COLO668 (cell line): ENCODE results near the gene GPRC5D.

Source experiments
- DNase-seq: peaks from one replicate; lab custom pipeline; 2025; ENCODE audit not compliant: unreplicated experiment; lab: John Stamatoyannopoulos, UW

The GPRC5D gene

DNA sequence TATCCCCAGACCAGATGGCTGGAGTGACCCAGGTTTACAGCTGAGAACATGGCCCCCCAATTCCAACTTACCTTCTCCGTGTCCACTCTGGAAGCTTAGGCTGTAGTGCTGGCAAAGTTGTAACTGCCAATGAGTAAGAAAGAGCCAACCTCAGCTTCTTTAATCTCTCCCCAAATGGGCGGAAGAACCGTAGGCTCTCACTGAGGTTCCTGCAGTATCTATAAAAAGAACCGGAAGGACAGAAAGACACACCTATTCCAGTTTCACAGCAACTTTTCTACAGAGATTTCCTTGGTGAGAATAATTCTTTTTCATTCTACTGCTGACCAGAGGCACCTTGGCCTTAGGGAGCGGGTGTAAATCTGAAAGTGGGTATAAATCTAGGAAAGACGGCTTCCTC, at the start of gene GPRC5D:
GPRC5D (minus strand) TSS at position 135 of the 400 bp plus-strand sequence. CDS start 1,786 bp downstream, outside the sequence.
- no peak for DNase-seq

DNA sequence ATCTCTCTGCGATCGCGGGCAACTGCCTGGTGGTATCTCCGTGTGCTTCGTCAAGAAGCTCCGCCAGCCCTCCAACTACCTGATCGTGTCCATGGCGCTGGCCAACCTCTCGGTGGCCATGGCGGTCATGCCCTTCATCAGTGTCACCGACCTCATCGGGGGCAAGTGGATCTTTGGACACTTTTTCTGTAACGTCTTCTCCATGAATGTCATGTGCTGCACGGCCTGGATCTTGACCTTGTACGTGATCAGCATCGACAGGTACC, 49.7 kb upstream of the GPRC5D start:
- no peak for DNase-seq

DNA sequence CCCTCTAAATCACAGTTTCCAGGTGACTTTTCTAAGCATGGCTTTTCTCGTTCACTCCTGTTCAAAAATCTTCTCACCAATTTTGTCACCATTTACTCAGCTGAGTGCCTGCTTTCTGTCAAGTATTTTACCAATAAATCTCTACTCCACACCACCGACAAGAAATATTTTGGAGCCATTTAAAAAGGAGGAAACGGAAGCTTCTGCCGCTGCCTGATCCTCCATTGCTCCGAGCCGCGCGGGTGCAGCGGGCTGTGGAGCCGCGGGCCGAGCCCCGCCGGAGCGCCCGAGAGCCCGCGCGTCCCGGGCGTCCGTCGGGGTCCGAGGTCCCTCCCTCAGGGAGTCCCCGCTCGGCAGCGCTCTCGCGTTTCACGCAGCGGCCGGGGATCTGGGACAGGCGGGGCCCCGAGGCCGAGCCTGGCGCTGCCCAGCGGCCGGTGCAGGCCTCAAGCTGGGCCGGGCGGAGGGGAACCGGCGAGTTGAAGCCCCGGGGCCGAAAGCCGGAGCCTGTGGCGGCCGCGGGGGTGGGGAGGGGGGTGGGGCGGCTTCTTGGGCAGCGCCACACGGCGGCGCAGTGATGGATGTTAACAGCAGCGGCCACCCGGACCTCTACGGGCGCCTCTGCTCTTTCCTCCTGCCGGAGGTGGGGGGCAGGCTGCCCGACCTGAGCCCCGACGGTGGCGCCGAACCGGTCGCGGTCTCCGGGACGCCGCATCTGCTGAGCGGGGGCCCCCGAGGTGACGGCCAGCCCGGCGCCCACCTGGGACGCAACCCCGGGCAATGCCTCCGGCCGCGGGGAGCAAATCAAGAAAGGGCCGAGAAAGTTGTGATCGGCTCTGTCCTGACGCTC, 49.2 kb upstream of the GPRC5D start:
- DNase-seq = peak; percentile 55

DNA sequence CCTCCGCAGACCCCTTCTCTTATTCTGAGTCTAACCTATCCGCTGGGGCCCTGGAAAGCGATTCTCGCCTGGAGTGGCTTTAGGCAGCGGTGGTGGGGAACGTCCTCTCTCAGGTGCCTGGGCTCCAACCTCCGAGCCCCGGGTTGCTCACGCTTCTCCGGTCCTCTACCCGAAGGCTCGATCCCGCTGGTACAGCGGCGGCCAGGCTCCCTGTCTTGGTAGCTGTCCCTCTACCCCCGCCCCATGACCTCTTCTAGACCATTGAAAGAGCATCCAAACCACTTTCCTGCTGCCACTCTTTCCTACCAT, 48.6 kb upstream of the GPRC5D start:
- DNase-seq = peak; percentile 54

DNA sequence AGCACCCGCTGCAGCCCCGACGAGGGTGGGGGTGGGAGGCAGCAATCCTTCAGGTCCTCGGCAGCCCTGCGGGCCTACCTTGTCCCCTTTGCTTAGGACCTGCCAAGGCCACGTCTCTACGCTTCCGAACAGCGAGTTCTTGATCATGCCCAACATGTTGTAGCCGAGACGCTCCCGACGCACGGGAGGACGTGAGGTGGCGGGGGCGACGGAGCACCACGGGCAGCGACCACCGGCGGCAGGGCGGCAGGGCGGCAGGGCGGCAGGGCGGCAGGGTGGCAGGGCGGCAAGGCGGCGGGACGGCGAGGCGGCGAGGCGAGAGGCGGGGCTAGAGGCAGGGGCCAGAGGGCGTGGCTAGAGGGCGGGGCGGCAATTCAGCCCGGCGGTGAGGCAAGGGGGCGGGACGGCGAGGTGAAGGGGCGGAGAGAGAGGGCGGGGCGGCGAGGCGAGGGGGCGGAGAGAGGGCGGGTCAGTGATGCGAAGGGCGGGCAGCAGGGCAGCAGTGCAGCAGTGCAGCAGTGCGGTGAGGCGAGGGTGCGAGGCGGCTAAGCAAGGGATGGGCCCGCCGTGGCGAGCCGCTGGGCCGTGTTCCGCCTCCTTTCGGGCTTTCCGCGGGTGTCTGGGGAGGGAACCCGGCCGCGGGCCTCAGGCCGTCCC, 48.1 kb upstream of the GPRC5D start, which contains the start of gene HEBP1:
HEBP1 (minus strand) TSS at position 307 of the 657 bp plus-strand sequence; CDS start at position 156, 151 bp downstream.
- peak; percentile 86 for DNase-seq

GRCh38 chr12:12999271-12999958, 47.4 kb upstream of the GPRC5D start:
- DNase-seq = no peak

DNA sequence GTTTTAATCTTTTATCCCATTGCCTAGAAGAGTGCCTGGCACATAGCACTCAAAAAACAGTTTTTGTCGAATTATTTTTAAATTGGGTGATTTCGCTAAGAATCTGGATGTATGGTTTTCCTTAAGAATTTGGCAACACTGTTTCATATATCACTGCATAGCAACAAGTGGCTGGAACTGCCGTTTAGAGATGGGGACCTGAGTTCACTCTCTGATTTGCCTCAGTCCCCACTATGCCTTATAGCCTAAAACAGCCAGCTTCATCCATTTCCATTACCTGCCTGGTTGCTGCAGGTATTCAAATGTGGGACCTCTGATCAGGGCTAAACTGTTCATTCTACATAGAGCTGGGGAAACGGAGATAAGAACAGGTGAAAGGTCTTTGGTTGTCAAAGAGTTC, 46.3 kb upstream of the GPRC5D start:
- DNase-seq = no peak

DNA sequence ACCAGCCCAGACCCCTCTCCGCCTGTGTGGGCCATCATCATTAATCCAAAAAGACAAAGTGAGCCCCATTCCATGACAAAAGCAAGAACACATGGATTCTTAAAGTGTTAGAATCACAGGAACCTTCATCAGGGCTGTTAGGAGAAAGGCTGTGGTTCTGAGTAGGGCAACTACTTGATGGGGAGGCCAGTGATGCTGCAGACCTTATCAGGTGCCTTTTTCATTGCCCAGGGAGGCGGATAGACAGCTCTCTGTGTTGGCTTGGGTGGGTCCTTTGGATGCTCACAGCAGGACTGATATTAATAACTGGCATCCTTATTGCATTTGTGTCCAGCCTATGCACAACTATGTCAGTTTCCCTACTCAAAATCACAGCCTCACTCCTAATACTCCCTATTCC, 45.8 kb upstream of the GPRC5D start:
- no peak for DNase-seq

- no peak for DNase-seq
Measured at GRCh38 chr12:12997156-12997555, 45.2 kb upstream of the GPRC5D start.

DNA sequence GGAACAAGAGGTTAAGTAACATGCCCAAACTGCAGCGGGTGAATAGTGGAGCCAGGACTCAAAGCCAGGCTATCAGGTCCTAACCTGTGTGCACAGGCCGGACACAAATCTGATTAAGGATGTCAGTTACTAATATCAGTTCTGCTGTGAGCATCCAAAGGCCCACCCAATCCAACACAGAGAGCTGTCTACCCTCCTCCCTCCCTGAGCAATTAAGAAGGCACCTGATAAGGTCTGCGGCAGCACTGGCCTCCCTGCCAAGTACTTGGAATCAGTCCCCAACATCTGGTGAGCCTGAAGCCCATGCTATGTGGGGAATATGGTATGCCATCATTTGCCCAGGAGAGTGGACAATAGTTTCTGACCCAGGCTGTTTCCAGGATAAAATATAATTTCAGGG, 44.2 kb upstream of the GPRC5D start:
- no peak for DNase-seq

DNA sequence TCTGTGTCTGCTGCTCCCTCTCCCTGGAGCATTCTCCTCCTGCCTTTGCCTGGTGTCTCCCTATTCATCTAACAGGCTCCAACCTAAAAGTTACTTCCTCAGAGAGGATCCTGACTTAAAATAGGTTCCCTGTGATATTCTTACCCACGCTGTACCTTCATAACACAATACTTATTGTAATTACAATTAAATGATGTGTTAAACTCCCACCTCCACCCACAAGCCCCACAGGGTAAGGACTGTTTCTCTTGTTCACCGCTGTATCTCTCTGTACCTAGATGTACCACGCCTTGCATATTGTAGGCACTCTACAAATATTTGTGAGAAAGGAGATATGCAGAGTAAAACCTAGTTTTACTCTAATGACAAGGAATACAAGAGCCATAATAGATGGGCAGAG, 43.1 kb upstream of the GPRC5D start:
- no peak for DNase-seq

DNA sequence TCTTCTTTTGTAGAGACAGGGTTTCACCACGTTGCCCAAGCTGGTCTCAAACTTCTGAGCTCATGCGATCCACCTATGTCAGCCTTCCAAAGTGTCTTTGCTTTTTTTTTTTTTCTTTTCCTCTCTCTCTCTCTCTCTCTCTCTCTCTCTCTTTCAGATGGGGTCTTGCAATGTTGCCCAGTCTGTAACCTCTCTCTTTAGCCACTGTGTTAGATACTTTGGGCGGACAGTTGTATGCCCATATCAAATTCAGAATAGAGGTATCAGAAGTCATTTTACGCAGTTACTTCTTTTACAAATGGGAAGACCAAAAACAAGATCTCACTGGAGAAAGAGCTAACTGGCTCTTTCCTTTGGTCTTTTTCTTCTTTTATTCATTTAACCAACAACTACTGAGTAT, 41.4 kb upstream of the GPRC5D start:
- no peak for DNase-seq

GRCh38 chr12:12992418-12993130, 40.6 kb upstream of the GPRC5D start:
- no peak for DNase-seq

GRCh38 chr12:12990700-12991468, 38.9 kb upstream of the GPRC5D start:
- DNase-seq = no peak

- DNase-seq = no peak
Measured at GRCh38 chr12:12987421-12987820, 35.5 kb upstream of the GPRC5D start.

GRCh38 chr12:12986775-12987331, 34.9 kb upstream of the GPRC5D start:
- no peak for DNase-seq

- DNase-seq = no peak
Measured at GRCh38 chr12:12985817-12986408, 33.9 kb upstream of the GPRC5D start.

DNA sequence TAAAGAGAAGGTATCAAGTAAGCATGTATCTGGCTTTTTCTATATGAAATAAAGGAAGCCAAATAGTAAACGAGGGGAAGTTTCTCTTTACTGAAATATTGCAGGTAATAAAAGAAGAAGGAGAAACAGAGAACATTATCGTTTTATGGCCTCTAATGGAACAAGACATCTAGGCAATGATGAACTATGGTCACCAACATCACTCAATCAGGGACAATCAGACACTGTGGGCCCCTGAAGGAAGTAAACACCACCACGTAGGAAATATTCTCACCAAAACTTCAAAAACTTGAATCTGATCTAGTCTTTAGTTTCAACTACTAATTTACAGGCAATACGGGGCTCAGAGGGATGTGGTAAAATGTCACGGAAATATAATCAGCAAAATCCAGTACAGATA, 32.2 kb upstream of the GPRC5D start:
- DNase-seq = no peak

GRCh38 chr12:12983420-12984035, 31.6 kb upstream of the GPRC5D start:
- DNase-seq = no peak

- DNase-seq = no peak
Measured at GRCh38 chr12:12982331-12982730, 30.4 kb upstream of the GPRC5D start.
